ENCODE results near the gene PHAX.
"Not testable (repeated sequence)": the region's sequence is repeated elsewhere in the genome, so short reads cannot be mapped to it uniquely, and the experiment has no call there.

PHAX gene

DNA sequence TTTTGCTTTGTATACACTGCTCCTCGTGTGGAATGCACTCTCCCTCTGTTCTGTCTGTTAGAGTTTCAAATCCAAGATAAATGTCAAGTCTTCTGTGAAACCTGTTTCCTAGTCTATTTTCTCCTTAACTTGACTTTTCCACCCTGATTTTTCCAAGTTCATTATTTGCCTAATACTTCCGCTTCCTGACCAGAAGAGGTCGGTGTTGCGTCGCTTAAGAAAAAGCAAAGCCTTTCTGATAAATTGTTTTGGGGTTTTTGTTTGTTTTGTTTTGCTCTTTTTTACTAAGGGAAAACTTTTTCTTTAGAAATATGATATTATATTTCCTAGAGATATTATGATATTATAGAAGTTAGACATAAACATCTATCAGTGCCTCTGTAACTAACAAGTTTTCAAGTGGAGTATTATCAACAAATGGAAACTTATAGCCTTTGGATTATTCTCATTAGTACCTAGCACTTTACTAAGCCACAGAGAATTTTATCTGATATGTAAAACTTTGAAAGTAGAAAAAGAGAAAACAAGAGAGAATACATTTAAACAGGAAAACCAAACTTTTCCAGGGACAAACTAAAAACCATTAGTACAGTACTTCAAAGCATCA is 55.8 kb downstream of the PHAX start:
- peak; percentile 56 for DNase-seq (ENCODE audit: low spot score)

DNA sequence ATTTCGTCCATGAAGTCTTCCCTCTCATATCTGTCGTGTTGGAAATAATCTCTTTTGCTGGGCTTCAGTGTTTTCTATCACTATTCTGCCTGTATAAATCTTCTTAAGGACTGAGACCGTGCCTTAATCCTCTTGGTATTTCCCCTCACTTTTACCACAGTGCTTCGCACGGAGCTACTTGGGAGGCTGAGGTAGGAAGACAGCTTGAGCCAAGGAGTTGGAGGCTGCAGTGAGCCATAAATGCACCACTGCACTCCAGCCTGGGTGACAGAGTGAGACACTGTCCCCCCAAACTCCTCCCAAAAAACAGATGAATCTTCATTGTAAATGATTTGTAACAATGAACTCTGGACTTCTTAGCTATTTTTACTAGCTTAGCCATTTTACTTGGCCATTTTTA is 57.8 kb downstream of the PHAX start:
- no peak for DNase-seq (ENCODE audit: low spot score)

DNA sequence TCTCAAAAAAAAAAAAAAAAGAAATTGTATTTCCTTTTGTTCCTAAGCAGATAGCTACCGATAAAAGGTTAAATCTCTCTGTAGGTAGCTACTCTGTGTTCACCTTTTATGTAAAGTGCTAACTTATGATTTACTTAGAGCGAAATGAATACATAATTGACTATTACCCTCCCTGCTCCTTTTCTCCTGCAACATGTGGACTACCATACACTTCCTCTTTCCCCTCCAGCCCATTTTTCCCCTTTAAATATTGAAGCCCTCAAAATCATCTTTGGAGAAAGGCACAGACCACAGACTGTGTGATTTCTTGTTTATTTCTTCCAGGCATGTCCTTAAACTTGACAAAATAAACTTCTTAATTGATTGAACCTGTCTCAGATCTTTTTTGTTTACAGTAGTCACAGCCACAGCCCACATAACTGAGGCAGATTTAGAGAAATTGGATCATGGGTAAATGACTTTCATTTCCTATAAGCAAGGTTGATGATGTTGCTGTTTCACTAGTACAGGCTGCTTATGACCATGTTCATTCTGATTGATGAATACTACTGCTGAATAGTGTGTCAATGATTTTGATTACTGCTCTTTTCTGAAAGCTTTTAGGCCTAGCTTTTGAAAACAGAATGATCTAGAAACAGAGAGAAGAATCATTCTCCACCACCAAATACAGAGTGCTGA is 59.2 kb downstream of the PHAX start:
- DNase-seq (ENCODE audit: low spot score), result no peak

DNA sequence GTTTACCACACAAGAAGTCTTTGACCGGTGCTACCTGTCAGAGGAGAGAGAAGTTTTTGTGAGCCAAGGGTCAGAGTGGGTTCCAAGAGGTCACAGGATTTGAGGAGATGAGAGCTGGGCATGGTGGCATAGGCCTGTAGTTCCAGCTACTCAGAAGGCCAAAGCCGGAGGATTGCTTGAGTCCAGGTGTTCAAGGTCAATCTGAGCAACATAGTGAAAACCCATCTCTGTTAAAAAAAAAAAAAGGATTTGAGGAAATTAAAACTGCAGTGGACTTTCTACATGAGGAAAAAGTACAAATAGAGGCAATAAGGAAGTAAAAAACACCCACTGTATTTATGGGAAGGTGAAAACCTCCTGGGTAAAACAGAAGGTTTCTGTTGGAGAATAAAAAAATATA is 63.8 kb downstream of the PHAX start:
- no peak for DNase-seq (ENCODE audit: low spot score)

DNA sequence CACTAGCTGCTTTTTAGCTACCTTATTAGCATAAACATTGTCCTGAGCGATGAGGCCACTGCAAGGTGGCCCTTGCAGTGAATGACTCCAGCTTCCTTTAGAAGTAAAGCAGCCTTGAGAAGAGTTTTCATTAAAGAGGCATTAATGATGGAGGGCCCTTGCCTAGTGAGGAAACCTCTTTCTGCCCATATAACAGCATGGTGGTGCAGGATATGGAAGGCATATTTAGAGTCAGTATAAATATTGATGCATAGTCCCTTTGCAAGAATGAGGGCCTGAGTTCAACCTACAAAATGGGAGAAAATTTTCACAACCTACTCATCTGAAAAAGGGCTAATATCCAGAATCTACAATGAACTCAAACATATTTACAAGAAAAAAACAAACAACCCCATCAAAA is 69.4 kb downstream of the PHAX start:
- DNase-seq (ENCODE audit: low spot score), result not testable (repeated sequence)

DNA sequence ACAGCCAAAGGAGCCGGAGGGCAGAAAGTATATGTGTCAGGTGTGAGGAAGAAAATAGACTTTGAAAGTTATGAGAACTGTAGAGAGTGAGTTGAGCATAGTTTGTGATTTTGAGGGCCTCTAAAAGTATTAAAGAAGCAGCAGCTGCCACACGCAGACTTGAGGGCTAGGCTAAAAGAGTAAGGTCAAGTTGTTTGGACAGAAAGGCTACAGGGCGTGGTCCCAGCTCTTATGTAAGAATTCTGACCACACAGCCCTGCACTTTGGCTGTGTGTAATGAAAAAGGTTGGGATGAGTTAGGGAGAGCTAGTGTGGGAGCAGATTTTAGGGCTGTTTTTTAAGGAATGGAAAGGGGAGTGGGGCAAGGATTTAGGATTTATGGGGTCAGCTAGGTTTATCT is 70.9 kb downstream of the PHAX start:
- DNase-seq (ENCODE audit: low spot score), result not testable (repeated sequence)

DNA sequence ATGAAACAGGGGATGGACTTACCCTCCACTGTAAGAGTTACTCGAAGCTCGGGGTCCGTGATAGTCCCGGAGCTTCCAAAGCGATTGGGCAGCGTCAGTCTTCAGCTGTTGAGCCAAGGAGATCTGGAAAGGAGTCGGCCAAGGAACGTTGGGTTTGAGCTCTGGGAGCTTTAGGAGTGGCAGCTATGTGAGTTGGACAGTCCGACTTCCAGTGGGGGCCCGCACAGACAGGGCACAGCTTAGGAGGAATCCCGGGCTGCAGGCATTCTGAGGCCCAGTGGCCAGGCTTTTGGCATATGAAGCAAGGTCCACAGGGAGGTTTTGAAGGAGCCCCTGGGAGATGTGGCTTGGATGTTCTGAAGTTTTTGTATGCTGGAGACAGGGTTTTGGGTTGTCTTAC is 72.7 kb downstream of the PHAX start:
- no peak for DNase-seq (ENCODE audit: low spot score)

DNA sequence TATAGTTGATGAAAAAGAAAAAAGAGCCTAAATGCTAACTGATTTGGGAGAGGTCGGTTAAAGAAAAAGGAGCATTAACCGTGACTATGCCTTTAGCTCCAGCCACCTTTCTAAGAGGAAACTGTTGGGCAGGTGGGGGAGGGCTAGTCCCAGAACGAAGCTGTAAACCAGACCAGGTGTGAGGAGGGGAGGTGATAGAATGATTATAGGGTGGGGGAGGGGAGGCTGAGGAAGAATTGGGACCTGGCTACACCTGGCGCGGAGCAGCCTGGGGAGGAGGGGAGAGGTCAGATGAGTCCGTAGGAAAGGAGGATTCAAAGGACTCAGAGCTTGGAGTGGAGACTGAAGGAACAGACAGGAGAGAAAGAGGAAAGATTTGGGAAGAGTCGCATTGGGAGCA is 73.4 kb downstream of the PHAX start:
- DNase-seq (ENCODE audit: low spot score), result no peak

DNA sequence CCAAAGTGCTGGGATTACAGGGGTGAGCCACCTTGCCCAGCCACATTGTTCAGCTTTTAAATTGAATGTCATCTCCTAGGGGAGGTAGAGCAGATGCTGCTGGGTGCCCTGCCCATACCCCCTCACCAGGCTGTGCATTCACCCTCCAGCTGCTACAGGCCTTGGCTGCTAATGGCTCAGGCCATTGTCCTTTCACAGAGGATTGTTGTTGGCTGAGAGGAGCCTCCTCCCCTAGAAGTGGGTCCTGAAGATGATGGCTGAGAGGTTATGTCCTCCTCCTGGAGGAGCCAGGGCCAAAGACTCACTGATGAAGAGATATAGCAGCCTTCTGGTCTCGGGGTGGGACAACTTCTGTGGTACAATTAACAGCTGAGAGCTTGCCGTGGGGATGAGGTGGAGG is 74.6 kb downstream of the PHAX start:
- DNase-seq (ENCODE audit: low spot score), result no peak

DNA sequence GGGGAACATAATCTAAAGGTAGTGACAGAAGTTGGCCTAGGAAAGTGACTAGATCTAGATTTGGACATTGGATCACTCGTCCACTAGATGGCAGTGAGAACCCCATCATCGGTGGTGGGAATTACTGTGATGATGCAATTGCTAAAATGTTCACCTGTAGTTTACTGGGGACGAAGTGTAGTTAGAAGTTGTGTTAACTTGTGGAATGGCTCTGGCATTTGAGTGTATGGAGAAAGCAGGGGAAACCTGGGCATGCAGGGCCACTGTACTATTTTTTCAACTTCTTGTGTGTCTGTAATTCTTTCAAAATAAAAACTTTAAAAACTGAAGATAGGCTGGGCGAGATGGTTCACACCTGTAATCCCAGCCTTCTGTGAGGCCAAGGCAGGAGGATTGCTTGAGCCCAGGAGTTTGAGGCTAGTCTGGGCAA is 75.5 kb downstream of the PHAX start:
- peak; percentile 76 for DNase-seq (ENCODE audit: low spot score)

Measured in pons (tissue), 1 donor.